Left kidney (tissue), 2 donors: ENCODE measurements around the gene RNASE4. TPM values are rescaled to one million over a fixed set of nuclear protein-coding genes. Genes with fewer than 3 reads are reported as not detected.
"Not testable (repeated sequence)": the region's sequence is repeated elsewhere in the genome, so short reads cannot be mapped to it uniquely, and the experiment has no call there.

Experiments
- DNase-seq: peaks from one replicate; pipeline ENCODE4 v3.0.0-alpha.2; 2013
- polyA plus RNA-seq: library from polyadenylated mRNA; unstranded; fragments of 120-200 nt; gene quantifications from one replicate; pipeline ENCODE4 v1.2.1, GENCODE V29; 2013; ENCODE audit not compliant: insufficient read length

RNASE4 gene
- polyA plus RNA-seq, 1 donor: 1.0 TPM

DNA sequence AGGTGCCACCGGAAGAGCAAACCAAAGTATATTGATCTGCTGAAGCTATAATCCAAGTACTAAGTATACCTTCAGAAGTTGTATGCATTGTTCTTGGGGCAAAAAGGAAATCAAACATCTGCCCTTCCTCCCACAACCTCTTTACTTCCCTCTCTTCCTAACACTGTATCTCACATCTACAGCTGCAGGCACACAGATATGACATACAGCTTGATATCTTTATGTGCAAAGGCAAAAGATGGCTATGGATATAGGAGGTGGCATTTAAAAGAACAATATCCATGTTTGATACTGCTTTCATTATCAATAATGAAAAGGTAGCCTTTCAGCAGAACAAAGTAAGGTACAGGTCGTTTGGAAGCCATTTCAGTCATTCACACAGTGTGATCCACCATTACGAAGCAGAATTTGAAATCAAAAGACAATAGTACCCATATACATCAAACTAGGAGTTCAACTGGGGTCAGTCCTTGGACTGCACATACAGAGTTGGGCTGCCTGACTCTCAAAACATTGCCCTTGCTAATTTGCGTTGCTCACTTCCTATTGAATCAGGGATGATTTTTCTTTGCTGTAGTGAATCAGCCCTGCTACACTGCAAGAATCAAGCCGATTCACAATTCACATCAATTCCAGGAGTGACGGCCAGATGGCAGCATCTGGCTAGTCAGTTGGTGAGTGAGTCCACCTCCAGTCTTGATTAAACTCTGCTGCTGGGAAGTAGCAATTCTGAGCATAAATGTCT lies 13.1 kb downstream of the RNASE4 start:
- DNase-seq: peak; percentile 75

DNA sequence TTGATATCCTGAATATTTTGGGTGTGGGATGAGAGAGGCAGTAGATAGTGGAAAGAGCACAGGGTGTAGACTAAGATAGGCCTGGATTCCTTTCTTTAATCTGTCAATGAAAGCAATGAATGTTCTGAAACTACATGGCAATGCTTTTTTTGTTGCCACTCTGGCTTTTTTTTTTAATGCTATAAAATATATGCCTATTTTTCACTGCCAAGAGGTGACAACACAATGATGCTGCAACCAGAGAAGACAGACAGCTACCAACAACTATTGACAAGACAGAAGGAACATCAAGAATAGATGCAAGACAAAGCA lies 13.6 kb downstream of the RNASE4 start:
- DNase-seq: no peak

DNA sequence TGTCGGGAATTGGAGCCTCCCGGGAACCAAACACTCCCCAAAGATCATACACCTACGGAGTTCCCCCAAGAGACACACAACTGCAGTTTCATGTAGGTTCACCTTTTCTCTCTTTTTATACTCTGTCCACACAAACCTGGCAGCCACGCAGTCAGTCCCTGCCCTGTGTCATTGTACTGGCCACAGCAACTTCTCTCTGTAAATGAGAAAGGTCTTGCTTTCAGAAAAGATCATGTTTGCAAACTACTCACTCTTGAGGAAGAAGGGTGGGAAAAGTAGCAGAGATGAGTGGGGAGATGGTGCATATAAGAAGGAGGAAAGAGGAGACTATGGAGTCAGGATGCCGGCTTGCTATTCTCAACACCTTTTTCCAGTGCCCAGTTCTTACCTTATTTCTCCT lies 14.6 kb downstream of the RNASE4 start:
- DNase-seq: no peak

DNA sequence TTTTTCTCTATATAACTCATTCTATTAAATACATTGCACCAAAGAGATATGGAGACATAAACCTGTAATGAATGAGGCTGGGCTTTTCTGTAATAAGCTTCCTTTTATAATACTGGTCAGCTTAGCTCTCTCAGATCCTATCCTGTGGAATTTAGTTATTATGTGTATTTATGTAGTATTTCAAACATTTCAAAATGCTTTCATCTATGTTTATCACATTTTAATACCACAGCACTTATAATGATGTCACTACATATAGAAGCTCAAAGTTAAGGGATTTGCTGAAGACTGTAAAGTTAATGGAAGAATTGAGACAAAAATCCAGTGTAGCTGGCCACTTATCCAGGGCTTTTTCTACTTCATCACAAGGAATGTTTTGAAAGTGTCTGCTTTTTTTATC lies 15.6 kb downstream of the RNASE4 start:
- DNase-seq: no peak

DNA sequence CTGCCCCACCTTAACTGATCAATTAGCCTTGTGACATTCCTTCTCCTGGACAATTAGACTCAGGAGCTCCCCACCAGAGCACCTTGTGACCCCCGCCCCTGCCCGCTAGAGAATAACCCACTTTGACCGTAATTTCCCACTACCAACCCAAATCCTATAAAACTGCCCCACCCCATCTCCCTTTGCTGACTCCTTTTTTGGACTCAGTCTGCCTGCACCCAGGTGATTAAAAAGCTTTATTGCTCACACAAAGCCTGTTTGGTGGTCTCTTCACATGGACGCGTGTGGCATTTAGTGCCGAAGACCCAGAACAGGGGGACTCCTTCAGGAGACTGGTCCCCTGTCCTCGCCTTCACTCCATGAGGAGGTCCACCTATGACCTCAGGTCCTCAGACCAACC lies 16.6 kb downstream of the RNASE4 start:
- DNase-seq: not testable (repeated sequence)

DNA sequence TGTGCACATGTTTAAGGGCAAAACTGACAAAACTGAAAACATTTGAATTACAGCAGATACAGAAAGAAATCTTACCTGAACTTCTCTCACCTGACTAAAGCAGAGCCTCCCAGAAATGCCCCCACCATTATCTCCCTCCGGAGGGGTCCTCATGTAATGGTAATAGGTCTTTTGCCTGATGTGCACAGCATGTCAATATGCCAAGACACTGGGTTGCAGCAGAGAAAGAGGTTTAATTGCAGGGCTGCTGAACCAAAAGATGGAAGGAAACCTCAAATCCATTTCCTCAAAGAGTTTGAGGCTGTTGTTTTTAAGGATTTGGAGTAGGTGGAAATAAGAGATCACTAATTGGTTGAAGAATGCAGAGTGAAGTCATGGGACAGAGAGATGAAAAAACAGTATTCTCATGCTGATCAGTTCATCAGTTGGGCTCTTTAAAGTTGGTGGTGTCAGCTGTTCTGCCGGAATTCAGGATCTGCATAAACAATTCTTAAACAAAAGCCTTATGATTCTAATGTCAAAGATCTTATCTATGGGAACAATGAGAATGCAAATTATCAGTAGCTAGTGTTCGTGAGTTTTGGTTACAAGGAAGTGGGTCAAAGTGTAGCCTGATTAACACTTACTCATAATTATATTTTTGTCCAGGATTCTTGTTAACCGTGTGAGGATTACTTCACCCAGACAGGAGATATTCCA lies 22.4 kb downstream of the RNASE4 start:
- DNase-seq: no peak

DNA sequence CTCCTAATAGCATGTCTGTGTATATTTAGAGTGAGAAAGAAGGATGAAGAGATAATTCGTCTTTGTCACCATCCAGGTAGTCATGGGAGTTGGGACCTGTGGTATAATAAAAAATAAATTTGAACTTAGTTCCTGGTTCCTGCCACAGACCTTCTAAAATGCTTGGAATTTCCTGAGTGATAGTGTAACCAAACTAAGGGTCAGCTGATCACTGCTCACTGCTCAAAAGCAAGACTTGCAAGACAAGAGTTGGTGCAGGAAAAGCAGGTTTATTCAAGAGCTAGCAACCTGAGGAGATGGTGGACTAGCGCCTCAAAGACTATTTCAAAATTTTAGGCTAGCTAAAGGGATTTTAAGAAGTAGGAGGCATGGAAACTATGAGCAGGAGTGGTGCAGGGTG lies 23.3 kb downstream of the RNASE4 start:
- DNase-seq: no peak

DNA sequence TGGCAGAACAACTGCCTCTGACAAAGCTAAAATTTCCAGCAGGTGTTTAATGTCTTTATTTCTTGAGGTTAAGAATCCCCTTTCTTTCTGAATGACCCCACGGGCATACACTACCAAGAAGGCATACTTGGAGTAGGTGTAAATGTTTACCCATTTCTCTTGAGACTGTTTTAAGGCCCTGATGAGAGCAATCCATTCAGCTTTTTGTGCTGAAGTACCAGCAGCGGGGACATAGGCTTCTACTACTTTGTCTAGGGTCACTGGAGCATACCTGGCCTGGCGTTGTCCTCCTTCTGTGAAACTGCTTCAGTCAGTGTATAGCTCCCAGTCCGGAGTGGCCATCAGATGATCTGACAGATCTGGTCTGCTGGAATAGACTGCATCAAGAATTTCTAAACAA lies 26.9 kb downstream of the RNASE4 start:
- DNase-seq: no peak

DNA sequence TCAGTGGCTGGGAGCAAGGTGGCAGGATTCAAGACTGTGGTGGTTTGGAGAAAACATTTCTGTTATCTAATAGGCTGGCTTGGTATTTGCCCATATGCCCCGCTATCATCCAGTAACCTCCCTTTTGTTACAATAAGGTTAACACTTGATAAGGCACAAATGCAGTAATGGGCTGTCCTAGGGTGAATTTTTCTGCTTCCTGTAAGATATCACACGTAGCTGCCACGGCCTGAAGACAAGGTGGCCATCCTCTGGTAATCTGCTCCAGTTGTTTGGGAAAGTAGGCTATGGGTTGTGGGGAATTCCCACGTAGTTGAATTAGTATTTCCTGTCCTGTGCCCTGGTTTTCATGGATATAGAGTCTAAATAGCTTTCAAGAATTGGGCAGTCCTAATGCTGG lies 27.3 kb downstream of the RNASE4 start:
- DNase-seq: no peak

DNA sequence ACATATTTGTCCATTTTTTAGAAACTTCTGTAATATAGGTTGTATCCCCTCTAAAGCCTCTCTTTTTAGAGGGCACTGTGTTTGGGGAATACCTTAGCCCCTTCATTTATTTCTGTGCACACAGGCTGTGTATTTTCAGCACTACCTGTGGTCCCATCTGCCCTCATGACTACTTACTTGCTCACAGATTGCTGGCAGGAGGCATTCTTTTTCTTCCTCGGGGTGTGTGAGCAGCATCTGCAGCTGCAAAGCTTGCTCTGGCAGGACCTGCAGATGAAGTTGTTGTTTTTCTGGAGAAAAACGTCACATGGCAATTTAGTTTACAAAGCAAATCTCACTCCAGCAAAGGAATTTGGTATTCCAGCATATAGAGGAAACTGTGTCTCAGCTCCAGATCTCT lies 28.5 kb downstream of the RNASE4 start:
- no peak for DNase-seq

DNA sequence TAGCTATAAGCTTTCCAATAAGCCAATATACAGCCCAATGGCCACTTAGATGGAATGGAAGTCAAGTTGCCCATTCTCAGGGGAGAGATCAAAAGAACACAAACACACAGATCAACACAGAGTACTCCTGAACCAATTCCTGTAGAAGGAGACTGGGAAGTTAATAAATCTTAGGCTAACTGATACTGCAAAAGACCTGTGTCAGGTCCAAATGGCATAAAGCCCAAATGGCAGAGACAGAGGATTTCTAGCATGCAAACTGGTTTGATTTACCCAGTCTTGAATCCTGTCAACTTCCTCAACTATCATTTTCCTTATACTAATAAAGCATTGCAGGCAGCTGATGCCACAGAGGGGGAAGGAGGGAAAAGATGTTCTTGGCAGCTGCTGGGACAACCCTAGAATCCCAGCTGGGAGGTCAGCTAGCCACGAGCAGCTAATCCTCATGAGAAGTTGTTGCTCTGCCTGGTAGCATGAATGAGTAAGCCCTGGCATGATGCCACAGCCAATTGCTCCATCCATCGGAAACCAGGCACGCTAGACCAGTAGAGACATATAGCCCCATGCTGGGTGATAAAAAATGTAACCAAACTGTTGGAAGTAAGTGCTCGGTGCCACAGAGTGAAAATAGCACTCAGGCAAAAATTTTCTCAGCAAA lies 30.4 kb downstream of the RNASE4 start:
- DNase-seq: no peak

DNA sequence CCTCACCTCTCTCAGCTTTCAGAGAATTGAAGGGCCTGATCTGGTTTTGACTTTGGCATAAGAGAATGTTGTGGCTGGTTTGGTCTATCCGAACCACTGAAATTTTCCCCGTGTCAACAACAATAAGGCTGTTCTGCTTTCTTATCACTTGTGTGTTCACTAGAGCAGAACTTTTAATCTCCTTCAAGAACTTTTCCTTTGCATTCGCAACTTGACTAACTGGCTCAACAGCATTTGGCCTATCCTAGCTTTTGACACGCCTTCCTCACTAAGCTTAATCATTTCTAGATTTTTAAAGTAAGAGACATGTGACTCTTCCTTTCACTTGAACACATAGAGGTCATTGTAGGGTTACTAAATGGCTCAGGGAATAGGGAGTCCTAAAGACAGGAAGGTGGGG lies 35.4 kb downstream of the RNASE4 start:
- DNase-seq: peak; percentile 50

DNA sequence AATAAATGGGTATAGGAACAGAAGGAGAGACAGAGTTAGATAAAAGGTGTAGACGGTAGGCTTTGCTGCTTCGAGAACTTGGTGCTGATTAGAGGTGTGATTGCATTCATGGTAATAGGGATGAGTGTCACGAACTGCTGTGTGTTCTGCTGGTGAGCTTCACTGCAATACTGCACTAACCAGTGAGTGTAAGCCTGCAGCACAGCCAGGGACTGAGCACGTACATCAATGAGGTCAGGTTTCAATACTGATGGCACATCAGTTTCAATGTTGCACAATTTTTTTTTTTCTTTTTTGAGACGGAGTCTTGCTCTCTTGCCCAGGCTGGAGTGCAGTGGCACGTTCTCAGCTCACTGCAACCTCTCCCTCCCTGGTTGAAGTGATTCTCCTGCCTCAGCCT lies 36.4 kb downstream of the RNASE4 start:
- no peak for DNase-seq

DNA sequence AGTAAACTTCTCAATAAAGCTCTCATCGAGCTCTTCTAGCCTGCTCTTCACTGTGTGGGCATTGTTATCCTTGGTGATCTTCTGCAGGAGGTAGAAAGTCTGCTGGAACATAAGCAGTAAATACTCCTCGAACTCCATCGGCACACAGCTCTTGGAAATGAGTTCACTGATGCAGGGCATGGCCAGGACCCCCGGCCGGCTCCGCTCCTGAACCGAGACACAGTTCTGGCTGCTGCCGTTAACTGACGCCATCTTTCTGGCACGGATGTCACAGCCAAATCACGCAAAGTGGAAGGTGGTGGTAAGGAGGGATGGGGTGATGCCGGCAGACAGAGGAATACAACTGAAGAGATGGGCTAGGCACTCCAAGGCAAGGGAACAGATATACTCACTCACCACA lies 37.7 kb downstream of the RNASE4 start:
- no peak for DNase-seq

DNA sequence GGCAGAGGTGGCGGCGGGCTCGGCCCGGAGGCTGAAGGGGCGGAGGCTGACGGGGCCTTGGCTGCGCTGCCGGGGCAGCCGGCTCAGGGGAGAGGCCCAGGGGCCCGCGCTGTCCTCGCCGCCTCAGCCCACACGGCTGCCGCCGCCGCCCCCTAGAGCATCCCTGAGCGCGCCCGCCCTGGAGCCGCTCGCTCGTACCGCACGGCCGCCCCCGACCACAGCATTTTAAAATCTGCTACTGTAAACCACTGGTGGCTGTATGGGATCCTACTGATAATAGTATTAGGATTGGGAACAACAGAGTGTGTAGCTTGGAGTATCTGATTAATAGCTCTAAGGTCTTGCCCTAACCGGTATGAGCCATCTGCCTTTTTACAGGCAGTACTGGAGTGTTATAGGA lies 39.1 kb downstream of the RNASE4 start:
- DNase-seq: no peak

DNA sequence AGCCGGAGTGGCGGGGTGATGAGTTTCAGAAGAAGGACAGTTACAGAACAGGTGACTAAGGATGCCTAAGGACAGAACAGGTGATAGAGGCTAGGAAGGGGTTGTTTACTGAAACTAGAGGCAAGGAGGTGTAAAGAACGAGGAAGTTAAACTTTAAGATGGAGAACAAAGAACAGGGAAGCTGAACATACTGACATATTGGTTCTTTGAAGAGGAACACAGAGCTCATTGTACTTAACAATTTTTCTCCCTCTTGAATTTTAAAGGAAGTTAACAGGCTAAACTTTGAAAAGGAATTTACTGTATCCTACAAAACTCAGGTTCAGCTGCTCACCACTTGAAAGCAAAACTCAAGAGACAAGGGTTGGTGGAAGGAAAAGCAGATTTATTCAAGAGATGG lies 41.8 kb downstream of the RNASE4 start:
- DNase-seq: not testable (repeated sequence)

DNA sequence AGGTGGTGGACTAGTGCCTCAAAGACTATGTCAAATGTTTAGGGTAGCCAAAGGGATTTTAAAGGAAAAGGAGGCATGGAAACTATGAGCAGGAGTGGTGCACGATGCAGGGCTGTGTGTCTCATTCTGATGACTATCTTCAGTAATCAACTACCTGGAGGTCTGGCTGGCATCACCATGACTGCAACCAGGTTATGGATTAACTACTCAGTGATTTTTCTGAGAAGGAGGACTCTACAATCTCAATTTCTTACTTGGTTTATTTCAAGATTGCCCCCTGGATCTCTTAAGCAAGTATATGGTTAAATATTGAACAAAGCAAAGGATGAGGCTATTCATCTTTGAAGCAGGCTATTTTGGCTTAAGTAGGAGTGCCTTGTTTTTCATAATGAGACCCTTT lies 42.2 kb downstream of the RNASE4 start:
- no peak for DNase-seq

DNA sequence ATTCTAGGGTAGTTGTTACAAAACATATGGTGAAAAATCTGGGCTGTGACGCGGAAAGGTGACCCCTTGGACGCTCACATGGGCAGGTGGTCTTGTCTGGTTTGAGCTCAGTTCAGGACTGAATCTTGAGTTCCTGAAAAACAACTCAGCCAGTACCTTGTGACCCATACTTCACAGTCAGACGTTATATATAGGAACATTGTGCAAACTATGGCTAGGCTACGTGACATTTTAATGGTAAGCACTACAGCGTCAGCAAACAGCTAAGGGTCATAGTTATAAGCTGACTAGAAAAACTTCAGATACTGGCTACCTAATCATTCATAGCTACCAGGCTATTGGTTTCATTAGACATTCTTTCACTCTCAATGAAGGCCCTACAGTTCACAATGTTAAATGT lies 46.5 kb downstream of the RNASE4 start:
- no peak for DNase-seq

DNA sequence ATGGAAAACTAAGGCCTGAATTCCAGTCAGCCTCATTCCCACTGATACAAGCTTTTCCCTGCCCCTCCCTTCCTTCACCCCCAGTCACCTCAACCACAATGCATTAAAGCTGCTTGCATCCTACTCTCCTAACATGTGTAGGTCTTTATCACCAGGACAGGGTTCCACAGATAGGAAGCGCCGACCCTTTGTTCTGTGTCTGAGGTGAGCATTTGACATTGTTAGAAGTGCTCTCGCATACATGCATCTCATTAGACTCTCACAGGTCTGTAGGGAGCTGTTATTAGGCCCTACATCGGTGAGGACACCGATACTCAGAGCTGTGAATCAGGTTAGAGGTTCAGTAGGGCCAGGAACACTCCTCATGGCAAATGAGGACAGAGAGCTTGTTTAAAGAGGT lies 48.1 kb downstream of the RNASE4 start:
- no peak for DNase-seq

DNA sequence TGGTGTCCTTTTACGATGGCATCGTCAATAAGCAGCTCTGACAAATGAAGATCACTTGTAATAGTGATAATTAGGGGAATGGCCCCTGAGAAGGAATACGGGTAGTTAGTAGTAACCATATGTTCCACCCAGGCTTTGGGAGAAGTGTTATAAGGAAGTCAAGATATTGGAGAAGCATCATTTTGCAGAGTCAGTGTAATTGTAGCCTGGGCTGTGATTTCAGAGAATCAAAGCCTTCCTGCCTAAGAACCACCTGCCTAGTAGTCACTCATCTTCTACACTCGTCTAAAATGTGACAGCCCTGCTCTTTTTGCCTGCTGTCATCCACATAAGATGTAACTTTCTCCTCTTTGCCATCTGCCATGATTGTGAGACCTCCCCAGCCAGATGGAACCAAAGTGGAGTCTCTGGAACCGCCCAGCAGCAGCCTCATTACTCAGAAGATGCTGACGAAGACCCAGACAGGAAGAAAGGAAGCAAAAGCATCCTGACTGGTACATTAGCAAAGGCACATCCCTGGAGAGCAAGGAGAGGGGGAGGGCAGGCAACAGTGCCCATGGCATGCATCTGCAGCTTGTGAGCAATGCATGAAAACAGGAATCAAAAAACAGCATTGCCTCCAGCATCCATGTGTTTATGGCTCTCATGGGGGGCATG lies 48.7 kb downstream of the RNASE4 start:
- no peak for DNase-seq

DNA sequence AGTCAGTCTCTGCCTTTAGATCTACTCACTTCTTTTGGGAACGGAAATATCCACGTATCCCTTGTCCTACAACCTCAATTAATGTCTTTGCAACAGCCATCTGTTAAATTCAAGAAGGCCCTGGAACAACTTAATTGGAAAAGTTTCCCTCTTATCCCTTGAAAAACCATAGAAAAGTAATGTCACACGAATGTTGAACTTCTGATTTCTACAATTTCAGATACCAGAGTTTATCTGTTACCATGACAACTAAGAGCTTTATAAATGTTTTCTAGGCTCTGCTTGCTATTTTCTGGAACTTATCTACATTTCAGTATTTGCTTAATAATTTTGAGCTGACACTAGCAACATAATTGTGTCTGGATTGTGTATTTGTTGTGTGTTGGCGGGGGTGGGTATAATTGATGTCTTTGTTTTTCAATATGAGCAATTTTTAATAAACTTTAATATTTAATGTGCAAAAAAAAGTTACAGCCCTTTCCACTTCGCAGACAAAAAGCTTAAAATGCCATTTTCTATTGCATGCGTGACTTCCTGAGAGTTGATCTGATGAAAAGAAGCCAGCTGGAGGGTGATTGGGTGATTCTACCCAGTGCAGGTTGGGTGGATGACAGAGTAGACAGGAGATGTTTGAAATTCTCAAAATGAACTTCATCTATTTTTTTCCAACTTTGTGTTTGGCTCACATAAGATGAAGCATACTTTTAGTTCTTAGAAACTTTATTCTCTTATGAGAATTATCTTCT lies 49.5 kb downstream of the RNASE4 start:
- no peak for DNase-seq

DNA sequence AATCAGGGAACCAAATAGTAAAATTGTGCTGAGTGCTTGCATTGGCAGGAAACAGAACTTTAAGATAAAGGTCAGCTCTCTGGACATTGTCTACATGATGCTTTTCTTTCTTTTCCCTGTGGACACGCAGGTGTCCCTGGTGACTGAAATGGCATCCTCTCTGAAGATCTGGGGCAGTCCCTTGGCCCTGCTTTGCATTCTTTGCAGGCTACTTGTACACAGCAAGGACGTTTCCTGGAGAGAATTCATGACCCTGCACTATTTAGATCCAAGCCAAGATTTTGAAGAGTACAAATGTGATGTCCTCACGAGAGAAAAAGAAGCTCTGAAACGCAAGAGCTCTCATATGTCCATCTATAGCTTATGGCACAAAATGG lies 50.1 kb downstream of the RNASE4 start:
- DNase-seq: no peak
